Thymus (tissue), 11 donors: ENCODE measurements around the gene CAPS. TPM values are rescaled to one million over a fixed set of nuclear protein-coding genes. Genes with fewer than 3 reads are reported as not detected.

ENCODE experiments used
- DNase-seq, 9 donors: peaks; one replicate each; pipeline ENCODE4 v3.0.0-alpha.2; 2013; ENCODE audit warnings: low spot score in 9 of 9, low read depth in 6 of 9, missing footprints in 1 of 9
- H3K27ac ChIP-seq, 2 donors: one replicate each; pipeline ENCODE4 v1.5.1; 2013; ENCODE audit warnings: control low read depth in 1 of 2, low read depth in 1 of 2, low read length in 1 of 2, mild to moderate bottlenecking in 1 of 2, moderate library complexity in 1 of 2
- H3K27me3 ChIP-seq, 2 donors: one replicate each; pipeline ENCODE4 v1.5.1; 2013; ENCODE audit warnings: low read length in 1 of 2; ENCODE audit not compliant: control insufficient read depth in 2 of 2, insufficient read depth in 1 of 2
- H3K36me3 ChIP-seq, 2 donors: one replicate each; pipeline ENCODE4 v1.5.1; 2013; ENCODE audit warnings: low read length in 1 of 2, mild to moderate bottlenecking in 1 of 2, moderate library complexity in 1 of 2; ENCODE audit not compliant: control insufficient read depth in 2 of 2, insufficient read depth in 2 of 2
- H3K4me1 ChIP-seq, 2 donors: one replicate each; pipeline ENCODE4 v1.5.1; 2013; ENCODE audit warnings: low read length in 2 of 2; ENCODE audit not compliant: control insufficient read depth in 2 of 2, insufficient read depth in 2 of 2
- H3K4me3 ChIP-seq, 2 donors: one replicate each; pipeline ENCODE4 v1.5.1; 2013; ENCODE audit warnings: low read length in 2 of 2, control low read depth in 1 of 2, mild to moderate bottlenecking in 1 of 2
- H3K9me3 ChIP-seq, 2 donors: one replicate each; pipeline ENCODE4 v1.5.1; 2013; ENCODE audit warnings: low read length in 1 of 2, mild to moderate bottlenecking in 1 of 2; ENCODE audit not compliant: control insufficient read depth in 2 of 2, insufficient read depth in 1 of 2
- WGBS: extraction: QIAGEN DNeasy Blood & Tissue Kit; methylation state at CpG from one replicate; pipeline ENCODE4 v1.1.7; 2013; 5-methylcytosine and 5-hydroxymethylcytosine counted together
- polyA plus RNA-seq: library from polyadenylated mRNA; stranded (reverse); fragments of 200-250 nt; gene quantifications from one replicate; pipeline ENCODE4 v1.2.3, GENCODE V29; 2013
- total RNA-seq: library from RNA; stranded (reverse); fragments of 120-200 nt; gene quantifications from one replicate; pipeline ENCODE4 v1.2.4, GENCODE V29; 2013
- donor health status: healthy.

Gene CAPS
- total and polyA plus RNA-seq, 2 donors = 6.5 to 70.4 TPM

DNA sequence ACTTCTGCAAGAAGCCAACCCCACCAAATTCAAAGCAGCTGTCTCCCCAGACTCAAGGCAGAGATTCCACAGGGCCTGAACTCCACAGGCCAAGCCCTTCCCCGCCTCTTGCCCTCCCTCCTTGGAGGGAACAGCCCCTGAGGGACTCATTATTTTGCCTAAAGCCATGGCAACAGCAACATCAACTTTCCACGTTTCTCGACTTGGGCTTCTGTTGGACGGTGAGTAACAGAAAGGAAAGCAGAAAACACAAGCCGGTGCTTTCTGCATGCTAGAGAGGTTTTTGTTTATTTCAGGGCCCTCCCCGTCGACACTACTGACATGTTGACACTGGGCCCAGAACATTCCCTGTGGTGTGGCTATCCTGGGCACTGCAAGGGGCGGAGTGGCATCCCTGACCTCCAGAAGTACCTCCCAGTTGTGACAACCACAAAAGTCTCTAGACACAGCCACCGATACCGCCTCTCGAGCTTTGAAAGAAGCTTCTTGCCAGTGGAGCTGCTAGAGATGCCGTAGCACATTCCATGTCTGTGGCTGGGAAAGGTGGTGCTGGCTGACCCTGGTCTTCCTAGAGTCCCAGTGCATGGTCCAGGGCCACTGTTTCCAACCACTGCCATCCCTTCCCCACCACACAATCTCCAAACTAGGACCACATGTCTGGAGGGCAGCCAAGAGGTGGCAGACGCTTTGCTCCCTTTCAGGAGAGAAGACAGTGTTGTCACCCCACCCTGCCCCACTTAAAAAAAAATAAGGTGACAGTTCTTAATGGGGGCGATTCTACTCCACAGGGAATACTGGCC lies 12.8 kb downstream of the CAPS start:
- WGBS = 95% methylated on average over 14 of the region's 14 CpGs
- Histone ChIP-seq H3K36me3 (peaks cover 87 to 95% of the 10 kb centered on the region in 2 donors), H3K4me1 (peaks cover 2 to 14% of the 10 kb centered on the region in 2 donors), H3K27ac (no peak overlapping the region), H3K9me3 (peaks cover 0 to 3% of the 10 kb centered on the region in 2 donors), H3K27me3 (no peaks in the 10 kb centered on the region), H3K4me3 (no peak overlapping the region)
- DNase-seq = no peak

DNA sequence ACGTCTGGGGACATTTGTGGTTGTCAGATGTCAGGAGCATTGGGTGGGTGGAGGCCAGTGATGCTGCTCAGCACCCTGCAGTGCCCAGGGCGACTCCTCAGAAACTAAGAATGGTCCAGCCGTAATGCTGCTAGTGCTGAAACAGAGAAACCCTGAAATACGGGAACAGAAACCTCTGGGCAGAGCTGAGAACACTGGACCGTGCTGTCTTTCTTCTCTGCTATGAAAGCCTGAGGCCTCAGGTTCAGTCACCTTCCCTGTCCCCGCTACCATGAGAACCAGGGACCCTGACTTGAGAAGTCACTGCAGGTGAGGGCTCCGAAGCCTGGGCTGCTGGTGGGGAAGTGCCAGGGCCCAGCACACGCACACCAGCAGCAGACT lies 13.4 kb downstream of the CAPS start:
- 98% methylated on average over 8 of the region's 8 CpGs for WGBS
- no peaks in the 10 kb centered on the region for H3K27me3 ChIP-seq
- peaks cover 2 to 14% of the 10 kb centered on the region in 2 donors for H3K4me1 ChIP-seq
- peaks cover 86 to 95% of the 10 kb centered on the region in 2 donors for H3K36me3 ChIP-seq
- H3K9me3 ChIP-seq = peaks cover 0 to 3% of the 10 kb centered on the region in 2 donors
- H3K27ac ChIP-seq = peak overlapping the region in 1 of 2 donors; percentile 4
- H3K4me3 ChIP-seq = no peak overlapping the region
- no peak for DNase-seq

DNA sequence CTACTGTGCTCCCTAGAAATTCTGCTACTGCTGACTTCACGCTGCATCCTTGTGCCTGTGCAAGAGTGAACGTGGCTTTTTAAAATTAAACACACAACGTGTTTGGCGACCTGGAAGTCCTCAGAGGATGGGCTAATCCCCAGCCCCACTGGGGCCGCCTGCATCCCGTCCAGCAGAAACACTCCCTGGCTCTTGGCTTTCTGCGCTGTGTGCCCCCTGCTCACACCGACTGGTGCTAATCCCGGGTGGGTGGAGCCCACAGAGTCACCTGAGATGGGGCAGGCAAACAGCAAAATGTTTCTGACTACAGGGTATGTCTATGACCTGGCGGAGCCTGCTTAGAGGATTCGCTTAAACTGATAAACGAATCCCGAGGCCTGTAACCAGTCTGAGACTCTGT lies 15.1 kb downstream of the CAPS start:
- WGBS = 98% methylated on average over 13 of the region's 13 CpGs
- Histone ChIP-seq H3K4me3 (no peak overlapping the region), H3K4me1 (peaks cover 2 to 21% of the 10 kb centered on the region in 2 donors), H3K9me3 (no peaks in the 10 kb centered on the region), H3K27me3 (no peaks in the 10 kb centered on the region), H3K36me3 (peaks cover 89 to 95% of the 10 kb centered on the region in 2 donors), H3K27ac (no peak overlapping the region)
- DNase-seq = no peak

DNA sequence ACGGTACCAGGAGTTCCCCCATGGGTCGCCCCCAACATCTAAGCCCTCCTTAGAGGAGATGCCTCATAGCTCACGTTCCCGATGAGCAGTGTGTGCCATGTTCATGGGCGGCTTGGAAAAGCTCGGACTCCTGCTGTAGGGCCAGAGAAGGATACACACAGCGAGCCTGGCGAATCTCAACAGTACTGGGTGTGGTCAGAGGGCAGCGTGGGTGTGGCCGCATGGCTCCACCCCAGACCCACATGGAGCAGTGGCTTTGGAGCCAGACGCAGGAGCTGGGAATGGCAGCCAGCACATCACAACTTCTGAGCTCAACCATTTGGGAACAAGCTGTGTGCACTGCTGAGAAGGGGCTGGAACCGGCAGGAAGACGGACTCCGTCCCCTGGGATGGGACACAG lies 15.6 kb downstream of the CAPS start:
- no peak overlapping the region for H3K27ac ChIP-seq

DNA sequence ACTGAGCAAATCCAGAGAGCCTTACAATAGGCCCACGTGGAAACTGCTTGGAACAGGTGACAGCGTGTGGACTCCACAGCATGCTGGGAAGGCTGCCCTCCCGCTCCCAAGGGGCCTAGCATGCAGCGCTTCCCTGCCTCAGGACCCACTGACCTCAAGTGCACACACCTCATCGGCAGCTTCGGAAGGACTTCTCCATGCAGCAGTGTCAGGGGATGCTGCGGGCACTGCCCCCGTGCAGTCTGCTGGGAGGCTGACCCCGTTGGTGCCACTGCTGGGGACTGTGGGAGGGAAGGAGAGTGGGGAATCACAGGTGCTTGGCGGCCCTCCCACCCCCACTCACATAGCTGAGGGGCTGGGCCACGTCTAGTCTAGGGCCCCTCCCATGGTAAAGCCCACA lies 17.2 kb downstream of the CAPS start:
- WGBS = 95% methylated on average over 11 of the region's 11 CpGs
- H3K4me1 ChIP-seq = peaks cover 2 to 21% of the 10 kb centered on the region in 2 donors
- H3K27ac ChIP-seq = no peak overlapping the region
- peaks cover 83 to 87% of the 10 kb centered on the region in 2 donors for H3K36me3 ChIP-seq
- no peak for DNase-seq
- H3K4me3 ChIP-seq = no peak overlapping the region
- no peaks in the 10 kb centered on the region for H3K9me3 ChIP-seq
- no peaks in the 10 kb centered on the region for H3K27me3 ChIP-seq

More for the DNA sequence above, 15.6 kb downstream of the CAPS start:
- DNase-seq = no peak
- Histone ChIP-seq H3K36me3 (peaks cover 86 to 93% of the 10 kb centered on the region in 2 donors), H3K27me3 (no peaks in the 10 kb centered on the region), H3K4me1 (peaks cover 2 to 21% of the 10 kb centered on the region in 2 donors), H3K4me3 (no peak overlapping the region), H3K9me3 (no peaks in the 10 kb centered on the region)
- 98% methylated on average over 14 of the region's 14 CpGs for WGBS

DNA sequence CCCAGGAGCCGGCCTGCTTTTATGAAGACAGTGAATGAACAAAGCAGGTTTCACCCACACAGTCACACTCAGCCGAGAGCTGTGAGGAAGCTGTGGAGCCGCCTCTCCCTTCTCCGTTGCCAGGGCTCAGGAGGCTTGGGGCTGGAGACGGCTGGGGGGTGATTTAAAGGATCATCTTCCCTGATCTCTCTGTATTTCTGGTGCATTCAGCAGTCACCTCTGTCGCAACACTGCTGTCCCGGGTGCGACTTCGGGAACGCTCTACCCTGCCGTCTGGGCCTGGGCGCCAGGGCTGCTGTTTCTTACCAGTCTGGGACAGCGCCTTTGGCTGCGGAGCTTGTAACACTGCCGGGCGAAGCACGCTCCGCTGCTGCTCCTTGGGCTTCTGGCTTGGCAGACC lies 18.1 kb downstream of the CAPS start:
- Histone ChIP-seq H3K27ac (no peak overlapping the region), H3K27me3 (no peaks in the 10 kb centered on the region), H3K9me3 (no peaks in the 10 kb centered on the region), H3K4me3 (no peak overlapping the region), H3K4me1 (peaks cover 2 to 21% of the 10 kb centered on the region in 2 donors), H3K36me3 (peaks cover 83 to 84% of the 10 kb centered on the region in 2 donors)
- DNase-seq = no peak
- WGBS = 96% methylated on average over 18 of the region's 18 CpGs

DNA sequence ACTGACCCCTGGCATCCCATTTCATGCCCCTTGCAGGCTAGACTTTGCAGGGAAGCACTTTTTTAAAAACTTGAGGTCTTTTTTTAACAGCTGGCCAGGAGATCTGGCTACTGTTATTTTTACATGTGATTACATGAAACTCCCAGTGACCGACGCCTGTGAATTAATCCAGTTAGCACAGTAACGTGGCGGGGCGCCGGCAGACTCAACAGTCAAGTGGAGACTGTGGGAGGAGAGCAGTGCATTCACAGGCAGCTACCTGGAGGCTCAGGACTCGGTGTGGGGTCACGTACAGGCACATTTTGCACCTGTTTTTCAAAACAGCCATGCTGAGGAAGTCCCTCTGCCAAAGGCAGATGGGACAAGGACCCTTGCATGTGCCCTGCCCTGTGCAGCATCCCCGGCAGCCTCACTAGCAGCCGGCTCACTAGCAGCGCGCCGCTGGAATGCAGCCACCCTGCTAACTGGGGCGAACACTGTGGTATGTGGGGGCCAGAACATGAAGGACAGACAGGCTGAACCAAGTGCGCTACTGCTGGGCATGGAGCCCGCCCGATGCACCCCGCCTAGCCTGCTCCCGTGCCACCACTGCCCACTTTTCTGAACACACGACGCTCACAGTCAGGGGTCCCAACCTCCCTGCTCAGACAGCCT lies 18.7 kb downstream of the CAPS start:
- 96% methylated on average over 21 of the region's 21 CpGs for WGBS
- no peaks in the 10 kb centered on the region for H3K27me3 ChIP-seq
- H3K4me3 ChIP-seq = no peak overlapping the region
- peaks cover 2 to 21% of the 10 kb centered on the region in 2 donors for H3K4me1 ChIP-seq
- no peaks in the 10 kb centered on the region for H3K9me3 ChIP-seq
- no peak for DNase-seq
- H3K27ac ChIP-seq = no peak overlapping the region
- H3K36me3 ChIP-seq = peaks cover 83 to 84% of the 10 kb centered on the region in 2 donors

DNA sequence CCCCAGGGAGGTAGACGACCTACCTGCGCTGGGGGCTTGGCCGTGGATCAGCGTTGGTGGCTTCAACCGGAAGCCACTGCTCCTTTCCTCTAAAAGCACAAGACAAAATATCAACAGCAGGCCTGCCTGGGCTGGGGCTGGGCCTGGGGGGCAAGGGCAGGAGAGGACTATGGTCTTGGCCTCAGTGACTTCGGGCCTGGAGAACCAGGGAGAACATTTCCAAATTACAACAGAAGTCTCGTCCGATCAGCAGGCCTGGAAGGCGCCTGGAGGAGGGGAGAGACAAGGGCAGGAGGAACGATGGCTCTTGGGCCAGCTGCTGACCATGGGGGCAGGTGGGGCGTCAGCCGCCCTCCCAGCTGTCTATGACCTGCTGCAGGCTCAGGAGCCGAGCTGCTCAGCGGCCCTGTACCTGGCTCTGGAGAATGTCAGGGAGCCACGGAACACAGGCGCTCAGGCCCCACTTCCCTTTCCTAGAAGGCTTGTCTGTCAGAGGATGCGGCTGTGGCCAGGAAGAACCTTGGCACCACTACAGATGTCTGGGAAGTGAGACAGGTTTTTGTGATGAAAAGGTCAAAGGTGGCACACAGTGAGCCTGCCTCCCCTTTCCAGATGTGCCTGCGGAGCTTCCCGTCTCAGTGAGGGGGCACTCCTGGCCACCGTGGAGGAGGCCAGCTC lies 19.5 kb downstream of the CAPS start:
- Histone ChIP-seq H3K27ac (no peak overlapping the region), H3K9me3 (no peaks in the 10 kb centered on the region), H3K36me3 (peaks cover 77 to 79% of the 10 kb centered on the region in 2 donors), H3K4me1 (peaks cover 2 to 21% of the 10 kb centered on the region in 2 donors), H3K4me3 (no peak overlapping the region), H3K27me3 (no peaks in the 10 kb centered on the region)
- no peak for DNase-seq
- WGBS = 96% methylated on average over 20 of the region's 20 CpGs

DNA sequence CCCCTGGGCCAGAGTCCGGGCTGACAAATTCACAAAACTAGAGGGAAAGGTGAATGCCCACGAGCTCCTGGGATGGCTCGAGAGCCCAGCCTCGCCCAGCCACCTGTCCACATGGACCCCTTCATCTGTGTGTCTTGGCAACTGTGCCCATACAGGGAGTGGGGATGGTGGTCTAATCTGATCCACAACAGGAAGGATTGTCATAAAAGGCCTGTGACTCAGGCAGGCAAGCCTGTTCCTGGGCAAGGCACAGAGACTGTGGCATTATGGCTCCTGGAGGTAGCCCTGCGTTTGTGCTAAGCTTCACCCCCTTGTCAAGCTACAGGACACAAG lies 20.0 kb downstream of the CAPS start:
- no peak for DNase-seq
- Histone ChIP-seq H3K9me3 (no peaks in the 10 kb centered on the region), H3K27ac (no peak overlapping the region), H3K4me1 (peaks cover 2 to 21% of the 10 kb centered on the region in 2 donors), H3K4me3 (no peak overlapping the region), H3K36me3 (peaks cover 72 to 76% of the 10 kb centered on the region in 2 donors), H3K27me3 (no peaks in the 10 kb centered on the region)
- WGBS = 98% methylated on average over 5 of the region's 5 CpGs
